Measurements from ENCODE around the gene CRACDL. TPM values are rescaled to one million over a fixed set of nuclear protein-coding genes. Genes with fewer than 3 reads are reported as not detected.
"Not testable (repeated sequence)": the region's sequence is repeated elsewhere in the genome, so short reads cannot be mapped to it uniquely, and the experiment has no call there.

Gene CRACDL
- total RNA-seq, 4 donors from 2014 or later, result 5.2 to 10.6 (median 8.1) TPM

GRCh38 chr2:98882368-98882767 lies 53.7 kb downstream of the CRACDL start:
- TF ChIP-seq POLR2A (IDR thresholded peaks at IDR 0.05) (no peak), CTCF (IDR thresholded peaks at IDR 0.05) (no peak)
- Histone ChIP-seq H3K4me3 (replicated peaks in 1 of 3) (no peak overlapping the region), H3K36me3 (no peaks in the 10 kb centered on the region), H3K4me1 (no peaks in the 10 kb centered on the region), H3K9me3 (no peaks in the 10 kb centered on the region), H3K27me3 (no peaks in the 10 kb centered on the region), H3K27ac (no peak overlapping the region)
- DNase-seq, result no peak
- intact Hi-C loops (cut with DNase I), result no loop called here
- WGBS, 2 donors, result 88 to 97% methylated on average over 3 of the region's 3 CpGs

GRCh38 chr2:98881153-98881650 lies 54.8 kb downstream of the CRACDL start:
- Histone ChIP-seq H3K4me3 (replicated peaks in 1 of 3) (no peak overlapping the region), H3K27ac (no peak overlapping the region), H3K4me1 (no peaks in the 10 kb centered on the region), H3K9me3 (no peaks in the 10 kb centered on the region), H3K36me3 (no peaks in the 10 kb centered on the region), H3K27me3 (no peaks in the 10 kb centered on the region)
- no peak for DNase-seq
- WGBS, 2 donors, result 80 to 92% methylated on average over 5 of the region's 7 CpGs
- intact Hi-C loops (cut with DNase I), result no loop called here
- no peak for TF ChIP-seq CTCF (IDR thresholded peaks at IDR 0.05)

GRCh38 chr2:98880266-98881152 lies 55.5 kb downstream of the CRACDL start:
- TF ChIP-seq CTCF (IDR thresholded peaks at IDR 0.05), result no peak
- no peak for TF ChIP-seq POLR2A (IDR thresholded peaks at IDR 0.05)
- no peak overlapping the region for H3K4me3 ChIP-seq (replicated peaks in 1 of 3)
- 87% methylated on average over 19 of the region's 20 CpGs for WGBS, 2 donors
- no peak for DNase-seq
- H3K27me3 ChIP-seq, result no peaks in the 10 kb centered on the region
- no peaks in the 10 kb centered on the region for H3K36me3 ChIP-seq
- H3K9me3 ChIP-seq, result no peaks in the 10 kb centered on the region
- H3K27ac ChIP-seq, result no peak overlapping the region
- H3K4me1 ChIP-seq, result no peaks in the 10 kb centered on the region
- intact Hi-C loops (cut with DNase I), result no loop called here

GRCh38 chr2:98877658-98878057 lies 58.4 kb downstream of the CRACDL start:
- intact Hi-C loops (cut with DNase I), result not testable (repeated sequence)

GRCh38 chr2:98876741-98877140 lies 59.3 kb downstream of the CRACDL start:
- 91 to 93% methylated on average over 3 of the region's 3 CpGs for WGBS, 2 donors
- H3K36me3 ChIP-seq, result no peaks in the 10 kb centered on the region
- DNase-seq, result no peak
- no peaks in the 10 kb centered on the region for H3K9me3 ChIP-seq
- no peak overlapping the region for H3K27ac ChIP-seq
- TF ChIP-seq POLR2A (IDR thresholded peaks at IDR 0.05) (no peak), CTCF (IDR thresholded peaks at IDR 0.05) (no peak)
- no peaks in the 10 kb centered on the region for H3K27me3 ChIP-seq
- intact Hi-C loops (cut with DNase I), result no loop called here
- peaks cover 0 to 6% of the 10 kb centered on the region in 2 donors for H3K4me1 ChIP-seq
- no peak overlapping the region for H3K4me3 ChIP-seq (replicated peaks in 1 of 3)

More at GRCh38 chr2:98877658-98878057, 58.4 kb downstream of the CRACDL start:
- not testable (repeated sequence) for H3K9me3 ChIP-seq; H3K27ac ChIP-seq; DNase-seq; H3K27me3 ChIP-seq; H3K4me1 ChIP-seq; H3K36me3 ChIP-seq; H3K4me3 ChIP-seq (replicated peaks in 1 of 3)
- whole genome bisulfite sequencing, 2 donors, result 90 to 93% methylated on average over 5 of the region's 5 CpGs
